Loucy (cell line): ENCODE data around the gene SMARCA5.

Experiments
- H2AFZ ChIP-seq: fragments of 200-600 bp; sonication (generic); 2 replicates; pipeline ENCODE4 v1.6.0; 2016; ENCODE audit warnings: antibody characterized with exemption, mild to moderate bottlenecking, low read length, moderate library complexity
- H3F3A ChIP-seq: fragments of 200-600 bp; 2 replicates; pipeline ENCODE4 v1.6.0; 2016; ENCODE audit warnings: antibody characterized with exemption, low read depth, mild to moderate bottlenecking
- H3K27me3 ChIP-seq: fragments of 200-600 bp; sonication (generic); 2 replicates; pipeline ENCODE4 v1.6.1; 2014; ENCODE audit warnings: low read length, mild to moderate bottlenecking; ENCODE audit not compliant: insufficient read depth, poor library complexity, severe bottlenecking
- H3K36me3 ChIP-seq: fragments of 200-600 bp; sonication (generic); 2 replicates; pipeline ENCODE4 v1.6.1; 2016; ENCODE audit warnings: low read length; ENCODE audit not compliant: insufficient read depth
- H3K4me1 ChIP-seq: fragments of 200-600 bp; sonication (generic); 2 replicates; pipeline ENCODE4 v1.5.1; 2014; ENCODE audit warnings: low read length, mild to moderate bottlenecking; ENCODE audit not compliant: insufficient read depth, poor library complexity, severe bottlenecking
- H3K4me2 ChIP-seq: fragments of 200-600 bp; sonication (generic); 2 replicates; pipeline ENCODE4 v1.6.0; 2014; ENCODE audit warnings: antibody characterized with exemption, low read length, low read depth, mild to moderate bottlenecking; ENCODE audit not compliant: poor library complexity, severe bottlenecking
- H3K4me3 ChIP-seq: fragments of 200-600 bp; sonication (generic); 2 replicates; pipeline ENCODE4 v1.5.1; 2014; ENCODE audit warnings: low read length, mild to moderate bottlenecking, mixed read lengths; ENCODE audit not compliant: poor library complexity, severe bottlenecking
- H3K79me2 ChIP-seq: fragments of 200-600 bp; sonication (generic); 2 replicates; pipeline ENCODE4 v1.6.1; 2014; ENCODE audit warnings: low read length; ENCODE audit not compliant: insufficient read depth
- H3K9ac ChIP-seq: fragments of 200-600 bp; sonication (generic); 2 replicates; pipeline ENCODE4 v1.6.0; 2014; ENCODE audit warnings: mild to moderate bottlenecking, low read depth, low read length, moderate library complexity; ENCODE audit not compliant: poor library complexity, severe bottlenecking
- H3K9me2 ChIP-seq: fragments of 200-600 bp; sonication (generic); replicated peaks from 2 replicates; pipeline ENCODE4 v1.6.1; 2016; ENCODE audit warnings: low read depth, low read length, mixed read lengths
- H3K9me3 ChIP-seq: fragments of 200-600 bp; sonication (generic); 2 replicates; pipeline ENCODE4 v1.6.1; 2014; ENCODE audit warnings: mild to moderate bottlenecking, antibody characterized with exemption, low read length, low read depth; ENCODE audit not compliant: insufficient read depth
- H4K20me1 ChIP-seq: fragments of 200-600 bp; sonication (generic); 2 replicates; pipeline ENCODE4 v1.6.0; 2014; ENCODE audit warnings: antibody characterized with exemption, low read length, mild to moderate bottlenecking; ENCODE audit not compliant: insufficient read depth, poor library complexity, severe bottlenecking
- EZH2phosphoT487 ChIP-seq: fragments of 200-600 bp; IDR thresholded peaks from 2 replicates; pipeline ENCODE4 v1.6.1; 2018; ENCODE audit warnings: antibody characterized with exemption, mild to moderate bottlenecking, moderate library complexity, borderline replicate concordance
- TF ChIP-seq, protein P1 (sequence below): fragments of 200-600 bp; sonication (generic); conservative IDR thresholded peaks from 2 replicates; pipeline ENCODE4 v1.5.1; 2014; ENCODE audit warnings: mild to moderate bottlenecking, antibody characterized with exemption, low read length

Gene SMARCA5

DNA sequence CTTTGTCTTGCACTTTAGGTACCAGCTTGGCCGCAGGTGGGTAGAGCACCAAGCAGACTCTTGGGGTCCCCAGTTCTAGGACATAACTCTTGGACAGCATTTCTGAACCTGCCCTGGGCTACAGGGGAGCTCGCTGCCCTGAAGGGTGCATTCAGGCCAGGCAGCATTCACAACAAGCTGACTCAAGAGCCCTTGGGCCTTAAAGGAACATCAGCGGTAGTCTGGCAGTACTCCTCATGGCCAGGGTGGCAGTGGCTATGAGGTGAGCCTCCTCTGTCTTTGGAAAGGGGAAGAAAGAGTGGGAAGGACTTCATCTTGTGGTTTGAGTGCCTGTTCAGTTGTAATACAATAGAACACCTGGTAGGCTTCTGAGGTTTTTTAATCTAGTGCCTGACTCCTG, 24.8 kb upstream of the SMARCA5 start:
- H3K9me2 ChIP-seq, result no peaks in the 10 kb centered on the region
- no peak overlapping the region for H3K9ac ChIP-seq

GRCh38 chr4:143489106-143489505, 24.4 kb upstream of the SMARCA5 start:
- Histone ChIP-seq H3K4me2 (no peak overlapping the region), H3K4me3 (no peak overlapping the region), H3K27me3 (no peaks in the 10 kb centered on the region), H3K79me2 (no peaks in the 10 kb centered on the region), H2AFZ (no peak overlapping the region), H4K20me1 (no peaks in the 10 kb centered on the region), H3K4me1 (no peaks in the 10 kb centered on the region), H3K9me2 (no peaks in the 10 kb centered on the region), H3K9me3 (no peaks in the 10 kb centered on the region), H3K36me3 (no peaks in the 10 kb centered on the region), H3F3A (no peaks in the 10 kb centered on the region), H3K9ac (no peak overlapping the region)
- no peak for TF ChIP-seq EZH2phosphoT487
- TF ChIP-seq, protein P1, sequence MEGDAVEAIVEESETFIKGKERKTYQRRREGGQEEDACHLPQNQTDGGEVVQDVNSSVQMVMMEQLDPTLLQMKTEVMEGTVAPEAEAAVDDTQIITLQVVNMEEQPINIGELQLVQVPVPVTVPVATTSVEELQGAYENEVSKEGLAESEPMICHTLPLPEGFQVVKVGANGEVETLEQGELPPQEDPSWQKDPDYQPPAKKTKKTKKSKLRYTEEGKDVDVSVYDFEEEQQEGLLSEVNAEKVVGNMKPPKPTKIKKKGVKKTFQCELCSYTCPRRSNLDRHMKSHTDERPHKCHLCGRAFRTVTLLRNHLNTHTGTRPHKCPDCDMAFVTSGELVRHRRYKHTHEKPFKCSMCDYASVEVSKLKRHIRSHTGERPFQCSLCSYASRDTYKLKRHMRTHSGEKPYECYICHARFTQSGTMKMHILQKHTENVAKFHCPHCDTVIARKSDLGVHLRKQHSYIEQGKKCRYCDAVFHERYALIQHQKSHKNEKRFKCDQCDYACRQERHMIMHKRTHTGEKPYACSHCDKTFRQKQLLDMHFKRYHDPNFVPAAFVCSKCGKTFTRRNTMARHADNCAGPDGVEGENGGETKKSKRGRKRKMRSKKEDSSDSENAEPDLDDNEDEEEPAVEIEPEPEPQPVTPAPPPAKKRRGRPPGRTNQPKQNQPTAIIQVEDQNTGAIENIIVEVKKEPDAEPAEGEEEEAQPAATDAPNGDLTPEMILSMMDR, result no peak

More for the DNA sequence above, 24.8 kb upstream of the SMARCA5 start:
- H3K4me2 ChIP-seq, result no peak overlapping the region
- no peaks in the 10 kb centered on the region for H3K27me3 ChIP-seq
- no peak overlapping the region for H3K4me3 ChIP-seq
- H3K79me2 ChIP-seq, result no peaks in the 10 kb centered on the region
- H3F3A ChIP-seq, result no peaks in the 10 kb centered on the region
- no peaks in the 10 kb centered on the region for H3K36me3 ChIP-seq
- no peak for TF ChIP-seq EZH2phosphoT487
- H3K9me3 ChIP-seq, result no peaks in the 10 kb centered on the region
- no peaks in the 10 kb centered on the region for H4K20me1 ChIP-seq
- H2AFZ ChIP-seq, result no peak overlapping the region
- no peaks in the 10 kb centered on the region for H3K4me1 ChIP-seq

DNA sequence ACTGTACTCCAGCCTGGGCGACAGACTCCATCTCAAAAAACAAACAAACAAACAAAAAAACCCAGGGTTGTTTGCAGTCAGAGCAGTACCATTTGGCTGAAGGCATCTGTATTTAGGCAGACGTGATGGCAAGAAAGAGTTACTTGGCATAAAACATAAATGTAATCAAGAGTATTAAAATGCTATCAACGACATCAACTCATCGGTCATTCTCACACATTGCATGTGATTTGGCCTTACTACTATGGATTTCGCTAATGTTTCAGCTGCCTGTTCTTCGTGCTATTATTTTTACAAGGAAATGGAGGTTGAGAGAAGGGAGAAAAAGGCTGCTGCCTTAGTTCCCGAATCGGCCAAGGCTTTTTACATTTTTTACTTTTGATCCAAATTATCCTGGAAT, 15.5 kb upstream of the SMARCA5 start:
- no peaks in the 10 kb centered on the region for H3K36me3 ChIP-seq
- H4K20me1 ChIP-seq, result no peaks in the 10 kb centered on the region
- no peak overlapping the region for H3K4me3 ChIP-seq
- TF ChIP-seq, protein P1, result no peak
- no peak for TF ChIP-seq EZH2phosphoT487
- H3K9me3 ChIP-seq, result no peaks in the 10 kb centered on the region
- no peaks in the 10 kb centered on the region for H3F3A ChIP-seq
- H3K4me2 ChIP-seq, result no peak overlapping the region
- H3K4me1 ChIP-seq, result no peaks in the 10 kb centered on the region
- H3K27me3 ChIP-seq, result no peaks in the 10 kb centered on the region
- H3K9me2 ChIP-seq, result no peaks in the 10 kb centered on the region
- H3K9ac ChIP-seq, result no peak overlapping the region
- no peak overlapping the region for H2AFZ ChIP-seq
- H3K79me2 ChIP-seq, result no peaks in the 10 kb centered on the region

GRCh38 chr4:143502231-143502630, 11.3 kb upstream of the SMARCA5 start:
- H3F3A ChIP-seq, result no peaks in the 10 kb centered on the region
- H3K9ac ChIP-seq, result no peak overlapping the region
- H3K4me3 ChIP-seq, result no peak overlapping the region
- H3K27me3 ChIP-seq, result no peaks in the 10 kb centered on the region
- no peaks in the 10 kb centered on the region for H3K9me2 ChIP-seq
- H3K4me1 ChIP-seq, result peaks cover 3% of the 10 kb centered on the region
- TF ChIP-seq, protein P1, result no peak
- no peak for TF ChIP-seq EZH2phosphoT487
- no peaks in the 10 kb centered on the region for H4K20me1 ChIP-seq
- no peak overlapping the region for H3K4me2 ChIP-seq
- no peaks in the 10 kb centered on the region for H3K36me3 ChIP-seq
- no peaks in the 10 kb centered on the region for H3K9me3 ChIP-seq
- H3K79me2 ChIP-seq, result no peaks in the 10 kb centered on the region
- H2AFZ ChIP-seq, result peak overlapping the region; percentile 54; the same call in 1 of the 2 replicates
